Lower leg skin (tissue), 4 donors: ENCODE data around the gene SMCP. TPM values are rescaled to one million over a fixed set of nuclear protein-coding genes. Genes with fewer than 3 reads are reported as not detected.

Experiments used
- DNase-seq, 2 donors: peaks; one replicate each; pipeline ENCODE4 v3.0.0-alpha.2; 2019; ENCODE audit warnings: low spot score in 2 of 2
- H3K4me3 ChIP-seq: fragments of 200-600 bp; sonication (generic); 2 replicates; pipeline ENCODE4 v1.5.1; 2017; ENCODE audit warnings: mild to moderate bottlenecking, low read depth; ENCODE audit not compliant: poor library complexity, severe bottlenecking
- POLR2A ChIP-seq, 2 donors: fragments of 450-650 bp; IDR thresholded peaks; one replicate each; pipeline ENCODE4 v1.6.1; 2016 to 2017; ENCODE audit warnings: antibody characterized with exemption in 2 of 2, mild to moderate bottlenecking in 1 of 2, moderate library complexity in 1 of 2
- WGBS, 2 donors: methylation state at CpG; one replicate each; pipeline ENCODE4 v1.1.5; 2018; 5-methylcytosine and 5-hydroxymethylcytosine counted together
- intact Hi-C: fragments of 100-400 bp; cut with DNase I; formaldehyde crosslinking; loops from one replicate; pipeline ENCODE4 v1.15.0; 2023; ENCODE audit warnings: low total_unique reads
- total RNA-seq, 4 donors: library from RNA; depleted of rRNA; stranded (reverse); fragments of >200 nt; gene quantifications; one replicate each; pipeline ENCODE4 v1.1.0, GENCODE V29; 2016
- TF ChIP-seq, protein P1 (sequence below), 3 donors: fragments of 450-650 bp; IDR thresholded peaks; one replicate each; pipeline ENCODE4 v1.5.1; 2016; ENCODE audit warnings: antibody characterized with exemption in 3 of 3, mild to moderate bottlenecking in 3 of 3, moderate library complexity in 2 of 3

The SMCP gene
- total RNA-seq, 4 donors from 2014 or later, result not detected

DNA sequence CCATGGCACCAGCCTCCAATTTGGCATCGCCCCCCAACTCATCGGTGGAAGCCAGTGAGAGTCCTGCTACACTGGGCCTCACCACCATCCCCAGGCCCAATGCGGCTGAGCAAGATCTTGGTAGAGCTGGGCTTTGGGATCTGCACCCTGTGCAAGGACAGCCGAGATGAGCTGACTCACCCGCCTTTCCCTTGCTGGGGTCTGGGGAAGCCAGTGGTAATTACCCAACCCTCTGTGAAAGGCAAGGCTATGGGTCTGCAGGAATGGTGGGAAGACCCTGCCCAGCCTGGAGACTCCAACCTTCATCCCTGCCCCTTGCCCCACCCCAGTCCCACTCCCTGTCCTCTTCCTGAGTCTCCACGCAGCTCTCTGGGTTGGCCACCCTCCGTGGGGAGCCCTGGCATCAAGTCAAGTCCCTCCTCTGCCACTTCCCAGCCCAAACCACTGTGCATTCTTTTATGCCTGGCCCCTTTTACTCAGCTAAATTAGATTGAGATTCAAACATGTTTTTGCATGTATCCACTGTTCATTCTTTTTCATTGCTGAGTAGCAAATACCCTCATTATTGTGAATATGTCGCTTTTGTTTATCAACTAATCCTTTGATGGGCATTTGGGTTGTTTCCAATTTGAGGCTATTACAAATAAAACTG lies 8.8 kb downstream of the SMCP start:
- no peak for DNase-seq
- intact Hi-C loops, result no loop called here
- no peak overlapping the region for H3K4me3 ChIP-seq
- TF ChIP-seq, protein P1, sequence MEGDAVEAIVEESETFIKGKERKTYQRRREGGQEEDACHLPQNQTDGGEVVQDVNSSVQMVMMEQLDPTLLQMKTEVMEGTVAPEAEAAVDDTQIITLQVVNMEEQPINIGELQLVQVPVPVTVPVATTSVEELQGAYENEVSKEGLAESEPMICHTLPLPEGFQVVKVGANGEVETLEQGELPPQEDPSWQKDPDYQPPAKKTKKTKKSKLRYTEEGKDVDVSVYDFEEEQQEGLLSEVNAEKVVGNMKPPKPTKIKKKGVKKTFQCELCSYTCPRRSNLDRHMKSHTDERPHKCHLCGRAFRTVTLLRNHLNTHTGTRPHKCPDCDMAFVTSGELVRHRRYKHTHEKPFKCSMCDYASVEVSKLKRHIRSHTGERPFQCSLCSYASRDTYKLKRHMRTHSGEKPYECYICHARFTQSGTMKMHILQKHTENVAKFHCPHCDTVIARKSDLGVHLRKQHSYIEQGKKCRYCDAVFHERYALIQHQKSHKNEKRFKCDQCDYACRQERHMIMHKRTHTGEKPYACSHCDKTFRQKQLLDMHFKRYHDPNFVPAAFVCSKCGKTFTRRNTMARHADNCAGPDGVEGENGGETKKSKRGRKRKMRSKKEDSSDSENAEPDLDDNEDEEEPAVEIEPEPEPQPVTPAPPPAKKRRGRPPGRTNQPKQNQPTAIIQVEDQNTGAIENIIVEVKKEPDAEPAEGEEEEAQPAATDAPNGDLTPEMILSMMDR (IDR thresholded peaks at IDR 0.05), result no peak
- TF ChIP-seq POLR2A (IDR thresholded peaks at IDR 0.05), result no peak
- 57 to 65% methylated on average over 8 of the region's 8 CpGs for WGBS, 2 donors

DNA sequence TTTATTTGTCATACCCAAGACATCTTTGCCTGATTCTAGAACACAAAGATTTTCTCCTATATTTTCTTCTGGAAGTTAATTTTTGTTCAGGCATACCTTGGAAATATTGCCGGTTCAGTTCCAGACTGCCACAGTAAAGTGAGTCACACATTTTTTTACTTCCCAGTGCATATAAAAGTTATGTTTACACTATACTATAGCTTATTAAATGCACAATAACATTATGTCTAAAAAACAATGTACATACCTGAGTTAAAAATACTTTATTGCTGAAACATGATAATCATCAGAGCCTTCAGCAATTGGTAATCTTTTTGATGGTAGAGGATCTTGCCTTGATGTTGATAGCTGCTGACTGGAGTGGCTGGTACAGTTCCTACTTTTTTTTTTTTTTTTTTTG lies 10.0 kb downstream of the SMCP start:
- TF ChIP-seq, protein P1 (IDR thresholded peaks at IDR 0.05), result no peak
- TF ChIP-seq POLR2A (IDR thresholded peaks at IDR 0.05), result no peak
- no peak for DNase-seq
- intact Hi-C loops, result no loop called here
- no peak overlapping the region for H3K4me3 ChIP-seq
- 56 to 83% methylated on average over 1 of the region's 1 CpG for WGBS, 2 donors

DNA sequence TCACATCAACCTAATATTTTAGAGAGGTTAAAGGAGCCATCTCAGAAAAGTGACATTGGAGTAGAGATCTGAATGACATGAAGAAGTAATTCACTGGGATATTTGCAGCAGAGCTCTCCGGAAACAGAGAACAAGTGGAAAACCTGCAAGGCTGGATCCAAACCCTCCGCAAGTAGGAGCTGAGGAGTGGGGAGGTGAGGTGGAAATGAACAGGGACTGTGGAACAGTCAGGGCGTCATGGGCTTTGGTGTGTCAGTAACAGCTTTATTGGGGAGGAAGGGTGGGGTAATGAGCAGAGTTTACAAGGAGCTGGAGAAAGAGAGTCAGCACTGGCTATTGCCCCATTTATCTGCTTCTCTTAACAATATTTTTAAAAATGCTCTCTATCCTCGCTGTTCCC lies 20.9 kb downstream of the SMCP start:
- no peak overlapping the region for H3K4me3 ChIP-seq
- intact Hi-C loops, result no loop called here
- WGBS, 2 donors, result 81 to 82% methylated on average over 4 of the region's 4 CpGs
- peak in 1 of 2 donors; percentile 77 for DNase-seq
- TF ChIP-seq, protein P1 (IDR thresholded peaks at IDR 0.05), result no peak
- TF ChIP-seq POLR2A (IDR thresholded peaks at IDR 0.05), result no peak

DNA sequence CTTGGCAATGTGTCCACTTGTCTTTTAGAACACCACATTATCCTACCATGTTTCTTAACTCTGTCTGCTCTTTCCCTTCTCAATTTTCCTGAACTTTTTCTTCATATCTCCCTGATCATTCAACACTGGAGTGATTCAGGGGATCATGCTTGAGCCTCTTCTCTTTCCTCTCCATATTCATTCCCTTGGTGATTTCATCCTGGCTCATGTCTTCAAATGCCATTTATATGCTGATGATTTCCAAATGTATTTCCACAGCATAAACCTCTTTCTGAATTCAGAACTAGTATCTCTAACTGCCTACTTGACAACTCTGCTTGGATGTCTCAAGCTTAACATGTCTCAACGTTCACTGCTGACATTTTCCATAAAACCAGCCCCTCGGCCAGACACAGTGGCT lies 21.8 kb downstream of the SMCP start:
- no peak for DNase-seq
- no peak overlapping the region for H3K4me3 ChIP-seq
- intact Hi-C loops, result no loop called here
- 58 to 71% methylated on average over 2 of the region's 2 CpGs for WGBS, 2 donors
- TF ChIP-seq, protein P1 (IDR thresholded peaks at IDR 0.05), result no peak
- TF ChIP-seq POLR2A (IDR thresholded peaks at IDR 0.05), result no peak

DNA sequence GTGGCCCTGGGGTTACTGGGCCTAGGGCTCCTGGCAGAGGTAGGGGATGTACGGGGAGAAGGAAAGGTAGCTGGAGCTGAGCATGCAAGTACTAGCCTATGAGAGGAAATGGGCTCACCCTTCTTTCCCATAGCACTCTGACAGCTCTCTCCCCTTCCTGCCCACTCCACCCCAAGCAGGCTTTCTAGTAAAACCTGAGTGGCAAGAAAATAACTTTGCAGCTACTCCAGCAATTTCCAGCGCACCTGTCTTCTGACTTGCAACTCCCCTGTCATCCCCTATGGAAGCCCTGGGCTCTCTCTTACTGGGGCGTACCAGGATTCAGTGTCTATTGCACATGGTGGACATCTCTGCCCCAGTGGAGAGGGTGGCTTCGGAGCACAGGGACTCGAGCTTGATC lies 23.5 kb downstream of the SMCP start:
- peak in 1 of 2 donors; percentile 63 for DNase-seq
- intact Hi-C loops, result no loop called here
- TF ChIP-seq POLR2A (IDR thresholded peaks at IDR 0.05), result no peak
- TF ChIP-seq, protein P1 (IDR thresholded peaks at IDR 0.05), result no peak
- 55 to 62% methylated on average over 5 of the region's 5 CpGs for WGBS, 2 donors
- H3K4me3 ChIP-seq, result no peak overlapping the region

DNA sequence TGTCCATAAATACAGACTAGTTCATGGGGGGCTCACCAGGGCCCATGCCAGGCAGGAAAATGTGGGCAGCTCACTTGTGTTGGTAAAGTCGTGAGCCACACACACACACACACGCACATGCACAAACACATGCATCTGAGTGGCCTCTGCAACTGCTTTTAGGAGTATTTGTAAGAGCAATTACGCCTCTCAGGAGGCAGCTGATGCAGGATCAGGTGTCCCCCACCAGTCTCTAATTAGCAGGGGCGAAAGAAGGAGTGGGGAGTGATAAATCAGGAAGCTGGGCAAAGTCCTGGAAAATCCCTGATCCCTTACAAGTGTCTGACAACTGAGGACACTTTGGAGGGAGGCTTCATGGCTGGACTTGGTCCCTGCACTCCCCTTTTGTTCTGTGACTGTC lies 24.5 kb downstream of the SMCP start:
- DNase-seq, result no peak
- no peak overlapping the region for H3K4me3 ChIP-seq
- 75 to 84% methylated on average over 4 of the region's 4 CpGs for WGBS, 2 donors
- TF ChIP-seq POLR2A (IDR thresholded peaks at IDR 0.05), result no peak
- TF ChIP-seq, protein P1 (IDR thresholded peaks at IDR 0.05), result no peak
- intact Hi-C loops, result no loop called here
